DMS 273 treated with DMSO at 0.1 percent for 48 hours (cell line): ENCODE measurements around the gene ARPC2.

Source experiments
- DNase-seq: peaks from one replicate; lab custom pipeline; 2025; lab: John Stamatoyannopoulos, UW

The ARPC2 gene

DNA sequence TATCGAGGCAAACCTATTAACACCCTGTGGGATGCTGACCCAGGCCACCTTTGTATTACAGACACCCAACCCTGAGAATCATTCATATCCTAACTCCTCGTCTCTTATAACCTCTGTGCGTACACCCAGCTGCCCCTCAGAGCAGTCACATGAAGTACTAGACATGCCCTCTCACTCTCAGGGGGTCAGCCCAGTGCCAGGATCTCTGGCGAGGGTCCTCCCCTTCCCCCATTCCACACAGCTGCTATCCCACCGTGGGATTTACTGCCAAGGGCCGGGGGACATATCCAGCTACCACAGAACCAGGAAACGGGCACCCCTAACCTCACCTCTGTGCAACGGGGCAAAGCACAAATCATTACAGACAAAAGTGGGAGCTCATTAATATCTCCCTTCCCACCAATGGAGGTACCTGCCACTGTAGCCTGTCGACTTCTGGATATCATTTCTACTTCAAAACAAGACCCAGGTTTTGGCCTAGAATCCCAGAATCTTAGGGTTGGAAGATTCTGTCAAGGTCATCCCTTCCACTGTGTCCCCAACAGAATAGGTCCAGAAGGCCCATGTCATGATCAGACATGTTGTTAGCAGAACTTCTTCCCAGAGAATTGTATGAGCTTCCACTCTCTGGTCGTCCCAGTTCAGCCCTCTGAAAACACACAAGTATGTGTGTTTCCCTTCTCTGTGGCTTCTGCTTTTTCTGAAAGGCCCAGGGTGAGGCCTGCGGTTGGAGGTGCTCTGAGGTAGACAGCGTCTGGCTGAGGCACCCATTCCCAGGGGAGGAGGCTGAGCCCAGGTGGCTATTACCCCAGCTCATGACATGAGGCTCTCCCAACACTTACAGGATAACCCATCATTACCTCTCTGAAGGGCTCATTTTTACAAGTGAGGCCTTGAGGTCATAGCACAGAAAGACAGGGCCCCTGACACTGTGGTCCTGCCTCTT is 73.6 kb downstream of the ARPC2 start:
- no peak for DNase-seq

- no peak for DNase-seq
Observed at GRCh38 chr2:218291318-218292047, 74.5 kb downstream of the ARPC2 start.

DNA sequence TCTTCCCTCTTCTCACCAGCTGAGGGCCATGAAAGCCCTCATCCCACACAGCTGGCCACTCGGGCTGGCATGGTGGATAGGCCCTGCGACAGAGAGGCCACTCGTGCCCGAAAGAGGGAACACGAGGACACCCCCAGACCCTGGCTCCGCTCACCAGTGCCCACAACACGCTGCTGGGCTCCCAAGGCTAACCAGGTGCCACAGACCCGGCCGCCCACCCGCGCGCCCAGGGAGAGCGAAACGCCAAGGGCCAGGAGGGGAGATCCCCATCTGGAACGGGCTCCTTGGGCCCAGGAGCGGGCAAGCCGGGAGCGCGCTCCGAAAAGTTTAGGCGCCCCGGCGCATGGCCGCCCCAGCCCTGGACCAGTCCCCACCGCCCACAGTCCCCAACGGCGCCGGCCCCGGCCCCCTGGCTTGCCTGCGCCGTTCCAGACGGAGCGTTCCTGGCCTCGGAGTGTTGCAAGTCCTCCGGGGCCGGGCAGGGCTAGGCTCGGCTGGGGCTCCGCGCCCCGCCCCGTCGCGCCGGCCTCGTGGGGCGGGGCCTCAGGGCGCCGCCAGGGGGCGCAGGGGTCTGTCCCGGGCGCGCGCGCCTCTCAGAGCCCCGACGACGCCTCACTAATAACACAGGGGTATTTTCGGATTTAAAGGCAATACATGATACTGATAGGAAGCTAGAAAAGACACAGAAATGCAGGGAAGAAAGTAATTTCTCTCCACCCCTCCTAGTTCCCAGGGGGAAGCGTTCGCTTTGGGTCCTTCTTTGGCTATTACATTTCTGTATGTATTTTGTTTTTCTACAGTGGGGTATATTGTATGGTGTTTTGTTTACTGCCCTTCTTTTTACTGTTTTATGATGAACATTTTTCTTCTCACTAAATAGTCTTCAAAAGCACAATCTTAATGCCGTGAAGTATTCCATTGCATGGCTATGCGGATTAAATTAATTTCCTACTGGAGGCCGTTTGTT is 75.3 kb downstream of the ARPC2 start, which contains the start of gene TMBIM1:
TMBIM1 (minus strand) TSS at position 456 of the 967 bp plus-strand sequence. CDS start 10,362 bp downstream, outside the sequence.
- no peak for DNase-seq

DNA sequence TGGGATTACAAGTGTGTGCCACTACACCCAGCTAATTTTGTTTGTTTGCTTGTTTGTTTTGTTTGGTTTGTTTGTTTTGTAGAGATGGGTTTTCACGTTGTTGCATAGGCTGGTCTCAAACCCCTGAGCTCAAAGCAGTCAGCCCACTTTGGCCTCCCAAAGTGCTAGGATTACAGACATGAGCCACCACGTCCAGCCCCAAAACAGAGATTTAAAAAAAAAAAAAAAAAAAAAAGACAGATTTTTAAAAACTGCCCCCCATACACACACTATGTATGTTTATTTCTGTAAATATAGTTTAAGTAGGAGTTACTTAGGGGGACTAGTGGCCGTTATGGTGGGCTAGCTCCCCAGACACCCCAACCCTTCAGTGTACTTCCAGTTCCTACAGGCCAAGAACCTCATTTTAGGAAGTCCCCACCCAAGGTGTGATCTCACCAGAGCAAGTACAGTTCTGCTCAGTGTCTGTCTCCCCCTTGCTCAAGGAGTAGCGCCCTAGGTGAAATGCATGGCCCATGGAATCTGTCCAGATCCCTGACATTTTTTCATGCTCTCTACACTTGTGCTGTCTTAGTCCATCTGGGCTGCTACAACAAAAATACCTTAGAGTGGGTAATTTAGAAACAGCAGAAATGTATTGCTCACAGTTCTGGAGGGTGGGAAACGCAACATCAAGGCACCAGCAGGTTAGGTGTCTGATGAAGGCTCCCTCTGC is 76.9 kb downstream of the ARPC2 start:
- no peak for DNase-seq

- DNase-seq: no peak
Observed at GRCh38 chr2:218294430-218295022, 77.5 kb downstream of the ARPC2 start.

GRCh38 chr2:218295029-218295428 is 78.0 kb downstream of the ARPC2 start:
- DNase-seq: no peak

DNA sequence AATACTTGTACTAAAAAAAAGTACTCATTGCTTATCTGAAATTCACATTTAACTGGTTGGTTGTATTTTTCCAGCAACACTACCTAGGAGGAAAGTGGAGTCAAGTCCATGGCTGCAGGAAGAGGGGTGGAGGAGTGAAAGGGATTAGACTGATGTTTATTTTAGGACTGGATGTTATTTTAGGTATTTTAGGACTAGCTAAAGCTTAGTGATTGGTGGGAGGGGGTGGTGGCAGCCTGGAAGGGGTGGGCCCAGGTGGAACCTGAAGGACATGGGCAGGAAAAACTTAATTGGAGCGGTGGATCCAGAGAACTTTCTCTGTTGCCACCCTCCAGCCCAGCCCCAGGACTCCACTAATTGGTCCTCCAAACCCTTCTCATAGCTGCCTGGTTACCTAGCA is 79.2 kb downstream of the ARPC2 start:
- DNase-seq: no peak

- DNase-seq: no peak
Observed at GRCh38 chr2:218296847-218297246, 79.9 kb downstream of the ARPC2 start.

DNA sequence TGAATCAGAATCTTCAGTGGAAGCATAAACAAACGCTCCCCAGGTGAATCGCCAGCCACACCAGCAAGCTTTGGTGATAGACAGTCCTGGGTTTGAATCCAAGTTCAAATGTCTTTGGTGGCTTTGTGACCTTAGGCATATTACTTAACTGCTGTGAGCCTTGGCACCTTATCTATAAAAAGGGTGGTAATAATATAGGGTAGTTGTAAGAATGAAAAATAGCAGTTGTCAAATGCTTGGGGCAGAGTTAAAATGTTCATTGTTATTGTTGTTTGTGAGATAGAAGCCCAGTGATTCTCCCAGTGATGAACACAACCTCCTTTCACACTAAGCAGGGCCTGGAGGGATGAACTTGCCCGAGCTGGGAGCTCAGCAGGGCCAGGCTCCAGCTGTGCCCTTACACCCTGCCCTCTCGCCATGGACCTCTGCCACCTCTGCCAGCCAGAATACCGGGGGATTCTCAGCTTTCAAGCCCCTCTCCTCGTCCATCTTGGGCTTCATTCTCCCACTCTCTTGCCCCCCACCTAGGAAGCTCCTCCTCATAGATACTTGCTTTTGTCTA is 81.4 kb downstream of the ARPC2 start:
- DNase-seq: no peak

- no peak for DNase-seq
Observed at GRCh38 chr2:218300141-218300540, 83.2 kb downstream of the ARPC2 start.

DNA sequence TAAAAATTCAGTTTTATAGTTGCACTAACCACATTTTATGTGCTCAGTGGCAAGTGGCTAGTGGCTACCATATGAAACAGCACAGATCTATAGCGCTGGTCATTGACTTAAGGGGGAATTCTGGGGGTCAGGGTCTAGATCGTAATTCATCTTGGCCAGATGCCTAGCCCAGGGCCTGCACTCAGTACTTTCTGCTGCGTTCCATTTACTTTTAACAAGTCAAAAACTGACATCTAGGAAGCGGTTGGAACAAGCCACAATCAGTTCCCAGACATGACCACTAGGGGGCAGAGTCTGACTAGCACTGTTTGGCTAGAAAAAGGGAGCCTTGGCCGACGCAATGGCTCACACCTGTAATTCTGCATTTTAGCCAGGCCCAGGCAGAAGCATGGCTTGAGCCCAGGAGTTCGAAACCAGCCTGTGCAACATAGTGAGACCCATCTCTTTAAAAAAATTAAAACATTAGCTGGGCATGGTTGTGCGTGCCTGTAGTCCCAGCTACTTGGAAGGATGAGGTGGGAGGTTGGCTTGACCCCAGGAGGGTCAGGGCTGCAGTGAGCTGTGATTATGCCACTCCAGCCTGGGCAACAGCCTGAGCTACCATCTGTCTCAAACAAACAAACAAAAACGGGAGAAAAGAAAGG is 84.3 kb downstream of the ARPC2 start:
- DNase-seq: peak; percentile 67
